GM23248 (cell line): ENCODE measurements around the gene OLFML2B. TPM values are rescaled to one million over a fixed set of nuclear protein-coding genes. Genes with fewer than 3 reads are reported as not detected.

ENCODE experiments used
- DNase-seq: peaks from one replicate; pipeline ENCODE4 v3.0.0-alpha.2; 2015
- H2AFZ ChIP-seq: fragments of 200-600 bp; sonication (generic); 2 replicates; pipeline ENCODE4 v1.6.1; 2016; ENCODE audit warnings: antibody characterized with exemption
- H3F3A ChIP-seq: fragments of 200-600 bp; sonication (generic); 2 replicates; pipeline ENCODE4 v1.6.1; 2016; ENCODE audit warnings: mild to moderate bottlenecking, antibody characterized with exemption, mixed run types; ENCODE audit not compliant: insufficient read depth
- H3K27ac ChIP-seq: fragments of 200-600 bp; sonication (generic); 2 replicates; pipeline ENCODE4 v1.5.1; 2016; ENCODE audit warnings: mild to moderate bottlenecking
- H3K27me3 ChIP-seq: fragments of 200-600 bp; sonication (generic); replicated peaks from 2 replicates; pipeline ENCODE4 v1.6.1; 2016; ENCODE audit warnings: mild to moderate bottlenecking; ENCODE audit not compliant: insufficient read depth
- H3K36me3 ChIP-seq: fragments of 200-600 bp; sonication (generic); 2 replicates; pipeline ENCODE4 v1.6.1; 2016; ENCODE audit warnings: low read depth, mild to moderate bottlenecking
- H3K4me1 ChIP-seq: fragments of 200-600 bp; sonication (generic); 2 replicates; pipeline ENCODE4 v1.6.1; 2016; ENCODE audit warnings: mild to moderate bottlenecking; ENCODE audit not compliant: insufficient read depth
- H3K4me2 ChIP-seq: fragments of 200-600 bp; sonication (generic); one replicate; pipeline ENCODE4 v1.6.1; 2016; ENCODE audit warnings: mild to moderate bottlenecking; ENCODE audit not compliant: unreplicated experiment
- H3K4me3 ChIP-seq: fragments of 200-600 bp; sonication (generic); 2 replicates; pipeline ENCODE4 v1.5.1; 2016; ENCODE audit warnings: mild to moderate bottlenecking
- H3K79me2 ChIP-seq: fragments of 200-600 bp; sonication (generic); 2 replicates; pipeline ENCODE4 v1.6.1; 2016; ENCODE audit warnings: mild to moderate bottlenecking; ENCODE audit not compliant: insufficient read depth
- H3K9ac ChIP-seq: fragments of 200-600 bp; sonication (generic); 2 replicates; pipeline ENCODE4 v1.6.1; 2016; ENCODE audit warnings: mild to moderate bottlenecking
- H3K9me2 ChIP-seq: fragments of 200-600 bp; sonication (generic); 2 replicates; pipeline ENCODE4 v1.6.1; 2016; ENCODE audit warnings: mixed run types, mild to moderate bottlenecking, moderate library complexity; ENCODE audit not compliant: insufficient read depth
- H3K9me3 ChIP-seq: fragments of 200-600 bp; sonication (generic); one replicate; pipeline ENCODE4 v1.6.1; 2017; ENCODE audit warnings: low read depth
- H4K20me1 ChIP-seq: fragments of 200-600 bp; sonication (generic); 2 replicates; pipeline ENCODE4 v1.6.0; 2016; ENCODE audit not compliant: insufficient read depth
- EZH2 ChIP-seq: fragments of 200-600 bp; sonication (generic); IDR thresholded peaks from 2 replicates; pipeline ENCODE4 v1.6.1; 2018; ENCODE audit warnings: antibody characterized with exemption, mild to moderate bottlenecking; ENCODE audit not compliant: insufficient read depth, poor library complexity, severe bottlenecking
- EZH2phosphoT487 ChIP-seq: fragments of 200-600 bp; sonication (generic); IDR thresholded peaks from 2 replicates; pipeline ENCODE4 v1.6.1; 2018; ENCODE audit warnings: antibody characterized with exemption, moderate library complexity, mild to moderate bottlenecking, low read depth; ENCODE audit not compliant: insufficient read depth
- WGBS, 2 experiments: methylation state at CpG; one replicate each; pipeline ENCODE4 v1.1.6; 2015 to 2017; ENCODE audit warnings: low lambda C conversion rate in 2 of 2, low coverage in 1 of 2; ENCODE audit errors: missing lambda C conversion rate in 2 of 2; 5-methylcytosine and 5-hydroxymethylcytosine counted together
- in situ Hi-C: fragments of 300-500 bp; cut with MboI; formaldehyde crosslinking; loops from 2 replicates; pipeline ENCODE4 v1.15.0; 2020
- polyA plus RNA-seq: library from polyadenylated mRNA; unstranded; fragments of >200 nt; fragmentation: Nextera tagmentation; extraction: Ambion mirVana; gene quantifications from 2 replicates; pipeline ENCODE4 v1.2.1, GENCODE V29; 2016
- total RNA-seq: library from RNA; depleted of rRNA; stranded (reverse); fragments of >200 nt; shearing (Covaris generic); gene quantifications from 2 replicates; pipeline ENCODE4 v1.2.3, GENCODE V29; 2014

The OLFML2B gene
- total and polyA plus RNA-seq, 2 experiments from 2014 or later, result 0.98 to 1.1 TPM

- DNase-seq, result no peak
- H4K20me1 ChIP-seq, result no peaks in the 10 kb centered on the region
- no peaks in the 10 kb centered on the region for H3K4me1 ChIP-seq
- H3K4me2 ChIP-seq, result no peak overlapping the region
- H3K27me3 ChIP-seq, result no peaks in the 10 kb centered on the region; the same call in 1 of the 2 replicates
- H3K4me3 ChIP-seq, result no peak overlapping the region
- no peak for TF ChIP-seq EZH2phosphoT487
- no peak for TF ChIP-seq EZH2
- no peaks in the 10 kb centered on the region for H3K36me3 ChIP-seq
- no peak overlapping the region for H3K9ac ChIP-seq
- H3K79me2 ChIP-seq, result no peaks in the 10 kb centered on the region
- H3F3A ChIP-seq, result no peaks in the 10 kb centered on the region
- in situ Hi-C loops, result no loop called here
- no peak overlapping the region for H2AFZ ChIP-seq
- H3K9me3 ChIP-seq, result no peaks in the 10 kb centered on the region
- 70 to 82% methylated on average over 4 to 5 of the region's 5 CpGs for WGBS, 2 experiments
- no peak overlapping the region for H3K27ac ChIP-seq
- H3K9me2 ChIP-seq, result no peaks in the 10 kb centered on the region
Measured at GRCh38 chr1:161988413-161988812, 35.3 kb downstream of the OLFML2B start.

GRCh38 chr1:161987872-161988271, 35.8 kb downstream of the OLFML2B start:
- no peak for DNase-seq

GRCh38 chr1:161987303-161987702, 36.4 kb downstream of the OLFML2B start:
- in situ Hi-C loops, result no loop called here
- 54 to 71% methylated on average over 1 of the region's 1 CpG for WGBS, 2 experiments
- TF ChIP-seq EZH2 (no peak), EZH2phosphoT487 (no peak)
- Histone ChIP-seq H3K9me3 (no peaks in the 10 kb centered on the region), H3K36me3 (no peaks in the 10 kb centered on the region), H3K4me2 (no peak overlapping the region), H3K4me1 (no peaks in the 10 kb centered on the region), H2AFZ (no peak overlapping the region), H3F3A (no peaks in the 10 kb centered on the region), H3K9me2 (no peaks in the 10 kb centered on the region), H3K27ac (no peak overlapping the region), H3K79me2 (no peaks in the 10 kb centered on the region), H3K27me3 (no peaks in the 10 kb centered on the region; the same call in 1 of the 2 replicates), H3K9ac (no peak overlapping the region), H4K20me1 (no peaks in the 10 kb centered on the region), H3K4me3 (no peak overlapping the region)
- no peak for DNase-seq

More at GRCh38 chr1:161987872-161988271, 35.8 kb downstream of the OLFML2B start:
- no peak overlapping the region for H2AFZ ChIP-seq
- no peaks in the 10 kb centered on the region for H3K79me2 ChIP-seq
- 43 to 53% methylated on average over 5 of the region's 5 CpGs for WGBS, 2 experiments
- no peak overlapping the region for H3K27ac ChIP-seq
- no peaks in the 10 kb centered on the region for H3F3A ChIP-seq
- in situ Hi-C loops, result no loop called here
- H3K4me2 ChIP-seq, result no peak overlapping the region
- no peak overlapping the region for H3K4me3 ChIP-seq
- TF ChIP-seq EZH2phosphoT487, result no peak
- TF ChIP-seq EZH2, result no peak
- H4K20me1 ChIP-seq, result no peaks in the 10 kb centered on the region
- H3K36me3 ChIP-seq, result no peaks in the 10 kb centered on the region
- H3K4me1 ChIP-seq, result no peaks in the 10 kb centered on the region
- H3K9me3 ChIP-seq, result no peaks in the 10 kb centered on the region
- H3K27me3 ChIP-seq, result no peaks in the 10 kb centered on the region; the same call in 1 of the 2 replicates
- no peaks in the 10 kb centered on the region for H3K9me2 ChIP-seq
- H3K9ac ChIP-seq, result no peak overlapping the region

GRCh38 chr1:161986328-161986727, 37.3 kb downstream of the OLFML2B start:
- no peaks in the 10 kb centered on the region for H3K9me2 ChIP-seq
- TF ChIP-seq EZH2, result no peak
- no peak for TF ChIP-seq EZH2phosphoT487
- H3K4me3 ChIP-seq, result no peak overlapping the region
- H3F3A ChIP-seq, result no peaks in the 10 kb centered on the region
- no peaks in the 10 kb centered on the region for H3K79me2 ChIP-seq
- H3K27ac ChIP-seq, result no peak overlapping the region
- DNase-seq, result no peak
- no peaks in the 10 kb centered on the region for H3K36me3 ChIP-seq
- no peak overlapping the region for H3K4me2 ChIP-seq
- in situ Hi-C loops, result no loop called here
- H2AFZ ChIP-seq, result no peak overlapping the region
- H4K20me1 ChIP-seq, result no peaks in the 10 kb centered on the region
- no peak overlapping the region for H3K9ac ChIP-seq
- no peaks in the 10 kb centered on the region for H3K4me1 ChIP-seq
- H3K9me3 ChIP-seq, result no peaks in the 10 kb centered on the region
- no peaks in the 10 kb centered on the region; the same call in 1 of the 2 replicates for H3K27me3 ChIP-seq
- WGBS, 2 experiments, result 53 to 60% methylated on average over 4 of the region's 4 CpGs

GRCh38 chr1:161985301-161985822, 38.3 kb downstream of the OLFML2B start:
- Histone ChIP-seq H3K9ac (no peak overlapping the region), H2AFZ (no peak overlapping the region), H3K4me3 (no peak overlapping the region), H3K9me3 (no peaks in the 10 kb centered on the region), H3K79me2 (no peaks in the 10 kb centered on the region), H3K27me3 (no peaks in the 10 kb centered on the region; the same call in 1 of the 2 replicates), H3K9me2 (no peaks in the 10 kb centered on the region), H3K4me1 (no peaks in the 10 kb centered on the region), H3K27ac (no peak overlapping the region), H3K36me3 (no peaks in the 10 kb centered on the region), H3K4me2 (no peak overlapping the region), H3F3A (no peaks in the 10 kb centered on the region), H4K20me1 (no peaks in the 10 kb centered on the region)
- DNase-seq, result peak; percentile 16
- TF ChIP-seq EZH2phosphoT487 (no peak), EZH2 (no peak)
- 69 to 71% methylated on average over 5 of the region's 5 CpGs for WGBS, 2 experiments
- in situ Hi-C loops, result no loop called here
